Transverse colon (tissue), 4 donors: ENCODE results near the gene GLS. TPM values are rescaled to one million over a fixed set of nuclear protein-coding genes. Genes with fewer than 3 reads are reported as not detected.

Experiments
- DNase-seq: peaks from one replicate; pipeline ENCODE4 v3.0.0-alpha.2; 2019
- H3K27ac ChIP-seq, 4 donors: fragments of 200-600 bp; sonication (generic); 2 replicates each; pipeline ENCODE4 v1.5.1; 2016 to 2018; ENCODE audit warnings: inconsistent platforms in 4 of 4
- H3K27me3 ChIP-seq: fragments of 200-600 bp; sonication (generic); 2 replicates; pipeline ENCODE4 v1.5.1; 2017; ENCODE audit warnings: inconsistent platforms
- H3K36me3 ChIP-seq, 4 donors: fragments of 200-600 bp; sonication (generic); 2 replicates each; pipeline ENCODE4 v1.5.1; 2017 to 2019; ENCODE audit warnings: inconsistent platforms in 4 of 4
- H3K4me1 ChIP-seq, 4 donors: fragments of 200-600 bp; sonication (generic); 2 replicates each; pipeline ENCODE4 v1.5.1; 2017 to 2020; ENCODE audit warnings: inconsistent platforms in 4 of 4
- H3K4me3 ChIP-seq, 4 donors: fragments of 200-600 bp; sonication (generic); 1 replicate in 1 of 4; 2 replicates in 3 of 4; pipeline versions ENCODE4 v1.5.1 to v1.6.1; 2017 to 2019; ENCODE audit warnings: inconsistent platforms in 4 of 4
- H3K9me3 ChIP-seq, 2 donors: fragments of 200-600 bp; sonication (generic); 2 replicates each; pipeline ENCODE4 v1.5.1; 2017 to 2019; ENCODE audit warnings: inconsistent platforms in 2 of 2
- CTCF ChIP-seq, 5 experiments: fragments of 200-600 bp in 3 of 5; fragments of 450-650 bp in 2 of 5; sonication (generic) in 3 of 5; IDR thresholded peaks; 1 replicate in 2 of 5; 2 replicates in 3 of 5; pipeline ENCODE4 v1.5.1; 2016 to 2017; ENCODE audit warnings: antibody characterized with exemption in 5 of 5, inconsistent platforms in 3 of 5, mild to moderate bottlenecking in 2 of 5, moderate library complexity in 1 of 5
- EP300 ChIP-seq: sonication (generic); formaldehyde crosslinking; IDR thresholded peaks from one replicate; pipeline ENCODE4 v1.6.1; 2017; ENCODE audit warnings: antibody characterized with exemption, low read depth
- POLR2A ChIP-seq: fragments of 450-650 bp; IDR thresholded peaks from one replicate; pipeline ENCODE4 v1.6.1; 2016; ENCODE audit warnings: antibody characterized with exemption, mild to moderate bottlenecking, moderate library complexity
- POLR2AphosphoS5 ChIP-seq, 3 donors: sonication (generic); formaldehyde crosslinking; IDR thresholded peaks; one replicate each; pipeline ENCODE4 v1.6.1; 2016; ENCODE audit warnings: antibody characterized with exemption in 3 of 3
- WGBS, 2 donors: methylation state at CpG; one replicate each; pipeline ENCODE4 v1.1.5; 2018; ENCODE audit warnings: low coverage in 1 of 2; 5-methylcytosine and 5-hydroxymethylcytosine counted together
- in situ Hi-C, 4 donors: fragments of 200-750 bp; cut with MboI; loops; one replicate each; pipeline versions ENCODE4 v1.15.0 to v1.15.1; 2017; ENCODE audit warnings: low sequenced_read_pairs in 3 of 4, low pct_ligation_motif_present in 1 of 4, low pct_unique_long_range_greater_than_20kb in 1 of 4
- intact Hi-C: fragments of 100-400 bp; cut with DNase I; formaldehyde crosslinking; loops from one replicate; pipeline ENCODE4 v1.15.1; 2023; ENCODE audit warnings: low total_unique reads
- total RNA-seq, 4 donors: library from RNA; depleted of rRNA; stranded (reverse); fragments of >200 nt; gene quantifications; one replicate each; pipeline ENCODE4 v1.1.0, GENCODE V29; 2016

Gene GLS
- total RNA-seq, 4 donors from 2014 or later: 58.0 to 141 (median 68.7) TPM

- no peaks in the 10 kb centered on the region for H3K27me3 ChIP-seq
- 59 to 70% methylated on average over 2 to 3 of the region's 3 CpGs for WGBS, 2 donors
- in situ Hi-C loops (no loop called here), intact Hi-C loops (no loop called here)
- no peaks in the 10 kb centered on the region for H3K36me3 ChIP-seq
- no peak overlapping the region for H3K27ac ChIP-seq
- H3K4me3 ChIP-seq: no peak overlapping the region
- DNase-seq: no peak
- TF ChIP-seq CTCF (IDR thresholded peaks at IDR 0.05) (no peak), EP300 (no peak), POLR2AphosphoS5 (IDR thresholded peaks at IDR 0.05) (no peak), POLR2A (no peak)
- peaks cover 0 to 10% (median 8%) of the 10 kb centered on the region in 4 donors for H3K4me1 ChIP-seq
- H3K9me3 ChIP-seq: no peaks in the 10 kb centered on the region
Measured at GRCh38 chr2:190836767-190837166, 43.9 kb upstream of the GLS start.

DNA sequence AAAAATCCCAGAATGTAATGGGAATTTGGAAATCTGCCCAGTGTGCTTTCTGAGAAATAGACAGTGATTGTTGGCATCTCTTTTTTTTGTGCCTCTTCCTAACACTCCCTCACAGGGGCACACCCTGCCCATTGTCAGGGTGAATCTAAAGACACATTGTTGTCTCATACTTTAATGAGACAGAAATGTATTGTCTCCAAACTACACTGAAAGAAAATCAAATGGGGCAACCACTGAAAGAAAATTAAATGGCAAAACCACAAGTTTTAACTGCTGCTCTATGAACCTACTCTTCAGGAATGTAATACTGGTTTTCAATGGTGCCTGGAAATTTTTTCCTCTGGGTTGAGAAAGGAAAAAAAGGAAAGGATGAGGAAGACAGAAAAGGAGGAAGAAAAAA, 43.2 kb upstream of the GLS start:
- intact Hi-C loops: no loop called here
- no peak for DNase-seq
- peaks cover 0 to 10% (median 8%) of the 10 kb centered on the region in 4 donors for H3K4me1 ChIP-seq
- H3K27ac ChIP-seq: no peak overlapping the region
- H3K36me3 ChIP-seq: no peaks in the 10 kb centered on the region
- TF ChIP-seq POLR2AphosphoS5 (IDR thresholded peaks at IDR 0.05): no peak
- no peak for TF ChIP-seq EP300
- no peak for TF ChIP-seq POLR2A
- TF ChIP-seq CTCF (IDR thresholded peaks at IDR 0.05): no peak
- no peaks in the 10 kb centered on the region for H3K27me3 ChIP-seq
- no peak overlapping the region for H3K4me3 ChIP-seq
- in situ Hi-C loops: no loop called here
- H3K9me3 ChIP-seq: no peaks in the 10 kb centered on the region

DNA sequence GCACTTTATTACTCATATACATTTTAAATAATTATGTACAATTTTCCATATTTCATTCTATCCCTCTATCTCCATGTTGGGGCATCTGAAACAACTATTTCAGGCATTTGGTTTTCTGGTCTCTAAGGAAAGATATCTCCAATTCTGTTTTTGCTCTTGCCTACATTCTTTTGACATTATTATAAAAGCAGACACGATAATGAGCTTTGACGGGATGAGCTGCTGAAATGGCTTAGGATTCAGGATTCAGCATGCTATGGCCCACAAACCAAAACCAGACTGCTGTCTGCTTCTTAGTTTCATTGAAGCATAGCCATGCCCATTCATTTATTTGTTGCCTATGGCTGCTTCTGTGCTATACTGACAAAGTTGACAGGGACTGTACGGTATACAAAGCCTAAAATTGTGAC, 42.7 kb upstream of the GLS start:
- no peaks in the 10 kb centered on the region for H3K27me3 ChIP-seq
- TF ChIP-seq EP300 (no peak), POLR2AphosphoS5 (IDR thresholded peaks at IDR 0.05) (no peak), POLR2A (no peak), CTCF (IDR thresholded peaks at IDR 0.05) (no peak)
- peaks cover 0 to 10% (median 8%) of the 10 kb centered on the region in 4 donors for H3K4me1 ChIP-seq
- no peak for DNase-seq
- in situ Hi-C loops (no loop called here), intact Hi-C loops (no loop called here)
- no peak overlapping the region for H3K27ac ChIP-seq
- no peaks in the 10 kb centered on the region for H3K36me3 ChIP-seq
- no peak overlapping the region for H3K4me3 ChIP-seq
- 82 to 84% methylated on average over 3 of the region's 3 CpGs for WGBS, 2 donors
- H3K9me3 ChIP-seq: no peaks in the 10 kb centered on the region

DNA sequence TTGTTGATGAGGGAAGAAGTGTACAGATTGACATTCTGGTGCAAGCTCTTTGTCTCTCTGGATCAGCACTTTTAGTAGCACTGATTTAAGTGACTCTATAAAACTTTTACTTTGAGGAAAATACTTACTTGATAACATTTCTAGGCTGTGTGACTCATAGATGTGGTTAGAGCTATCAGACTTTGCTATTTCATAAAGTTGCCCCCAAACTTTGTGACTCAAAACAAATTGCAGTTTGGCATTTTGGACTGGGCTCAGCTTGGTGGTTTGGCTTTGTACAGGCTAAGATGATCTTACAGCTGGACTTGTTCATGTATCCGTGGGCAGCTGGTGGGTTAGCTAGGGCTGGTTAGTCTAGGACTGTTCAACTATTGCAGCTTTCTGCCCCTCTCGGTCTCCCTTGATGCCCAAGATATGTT, 42.1 kb upstream of the GLS start:
- Histone ChIP-seq H3K27me3 (no peaks in the 10 kb centered on the region), H3K4me3 (no peak overlapping the region)

More for the DNA sequence above, 42.1 kb upstream of the GLS start:
- no peaks in the 10 kb centered on the region for H3K9me3 ChIP-seq
- intact Hi-C loops: no loop called here
- WGBS, 2 donors: 86% methylated on average over 2 of the region's 2 CpGs; no CpG with 5 or more reads in 1 of the 2 donors
- in situ Hi-C loops: no loop called here
- H3K36me3 ChIP-seq: no peaks in the 10 kb centered on the region
- no peak overlapping the region for H3K27ac ChIP-seq
- TF ChIP-seq CTCF (IDR thresholded peaks at IDR 0.05) (no peak), POLR2AphosphoS5 (IDR thresholded peaks at IDR 0.05) (no peak)
- DNase-seq: no peak
- H3K4me1 ChIP-seq: peaks cover 0 to 10% (median 8%) of the 10 kb centered on the region in 4 donors
